Adrenal gland (tissue), 5 donors: Measurements from ENCODE around the gene KCNAB2.

Experiments used
- CTCF ChIP-seq, 6 experiments: fragments of 450-650 bp in 4 of 6; fragments of 200-600 bp in 2 of 6; sonication (generic) in 1 of 6; IDR thresholded peaks; 1 replicate in 5 of 6; 2 replicates in 1 of 6; pipeline versions ENCODE4 v1.5.1 to v1.8.0; 2016 to 2021; ENCODE audit warnings: antibody characterized with exemption in 6 of 6, mild to moderate bottlenecking in 2 of 6, moderate library complexity in 1 of 6
- POLR2A ChIP-seq, 2 donors: fragments of 450-650 bp; IDR thresholded peaks; one replicate each; pipeline ENCODE4 v1.6.1; 2017; ENCODE audit warnings: antibody characterized with exemption in 2 of 2, mild to moderate bottlenecking in 2 of 2, moderate library complexity in 1 of 2
- donor health status: DM: no; HTN: no; CAD: no.

GRCh38 chr1:6111991-6112689, 66.5 kb downstream of the KCNAB2 start:
- TF ChIP-seq CTCF (IDR thresholded peaks at IDR 0.05) (no peak), POLR2A (IDR thresholded peaks at IDR 0.05) (no peak)
